VCaP (cell line): ENCODE measurements around the gene ABCG8.
A peak's percentile ranks its signal among the peaks of the same experiment; 100 is the strongest.
"Not testable (repeated sequence)": the region's sequence is repeated elsewhere in the genome, so short reads cannot be mapped to it uniquely, and the experiment has no call there.

ENCODE experiments used
- H3K27ac ChIP-seq: fragments of 450-650 bp; 2 replicates; pipeline ENCODE4 v1.5.1; 2017
- TF ChIP-seq, protein P1 (sequence below): fragments of 450-650 bp; conservative IDR thresholded peaks from 2 replicates; pipeline ENCODE4 v1.5.1; 2017; ENCODE audit warnings: mild to moderate bottlenecking, moderate library complexity

Gene ABCG8

GRCh38 chr2:43898134-43898837, 59.5 kb downstream of the ABCG8 start:
- H3K27ac ChIP-seq = peak overlapping the region; percentile 73
- TF ChIP-seq, protein P1, sequence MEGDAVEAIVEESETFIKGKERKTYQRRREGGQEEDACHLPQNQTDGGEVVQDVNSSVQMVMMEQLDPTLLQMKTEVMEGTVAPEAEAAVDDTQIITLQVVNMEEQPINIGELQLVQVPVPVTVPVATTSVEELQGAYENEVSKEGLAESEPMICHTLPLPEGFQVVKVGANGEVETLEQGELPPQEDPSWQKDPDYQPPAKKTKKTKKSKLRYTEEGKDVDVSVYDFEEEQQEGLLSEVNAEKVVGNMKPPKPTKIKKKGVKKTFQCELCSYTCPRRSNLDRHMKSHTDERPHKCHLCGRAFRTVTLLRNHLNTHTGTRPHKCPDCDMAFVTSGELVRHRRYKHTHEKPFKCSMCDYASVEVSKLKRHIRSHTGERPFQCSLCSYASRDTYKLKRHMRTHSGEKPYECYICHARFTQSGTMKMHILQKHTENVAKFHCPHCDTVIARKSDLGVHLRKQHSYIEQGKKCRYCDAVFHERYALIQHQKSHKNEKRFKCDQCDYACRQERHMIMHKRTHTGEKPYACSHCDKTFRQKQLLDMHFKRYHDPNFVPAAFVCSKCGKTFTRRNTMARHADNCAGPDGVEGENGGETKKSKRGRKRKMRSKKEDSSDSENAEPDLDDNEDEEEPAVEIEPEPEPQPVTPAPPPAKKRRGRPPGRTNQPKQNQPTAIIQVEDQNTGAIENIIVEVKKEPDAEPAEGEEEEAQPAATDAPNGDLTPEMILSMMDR = peak; percentile 79

GRCh38 chr2:43898838-43899346, 60.1 kb downstream of the ABCG8 start:
- TF ChIP-seq, protein P1 = no peak
- H3K27ac ChIP-seq = peak overlapping the region; percentile 73

DNA sequence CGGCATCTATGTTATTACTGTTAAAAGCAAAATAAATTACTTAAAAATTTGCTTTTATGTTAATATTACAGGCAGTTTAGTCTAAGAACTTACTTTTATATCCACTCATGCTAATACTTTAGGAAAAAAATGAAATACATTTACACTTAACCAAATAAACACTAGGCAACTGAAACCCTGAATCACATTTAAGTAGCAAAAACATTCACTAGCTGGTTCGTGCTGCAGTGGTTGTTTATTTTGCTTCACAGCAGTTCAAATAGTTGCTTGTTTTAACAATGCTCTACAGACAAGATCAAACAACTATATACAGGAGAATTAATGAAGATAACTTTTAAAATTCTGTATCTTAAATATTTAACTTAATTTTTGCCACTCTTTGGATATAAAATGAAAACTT, 60.8 kb downstream of the ABCG8 start:
- H3K27ac ChIP-seq = peak overlapping the region; percentile 73
- TF ChIP-seq, protein P1 = no peak

DNA sequence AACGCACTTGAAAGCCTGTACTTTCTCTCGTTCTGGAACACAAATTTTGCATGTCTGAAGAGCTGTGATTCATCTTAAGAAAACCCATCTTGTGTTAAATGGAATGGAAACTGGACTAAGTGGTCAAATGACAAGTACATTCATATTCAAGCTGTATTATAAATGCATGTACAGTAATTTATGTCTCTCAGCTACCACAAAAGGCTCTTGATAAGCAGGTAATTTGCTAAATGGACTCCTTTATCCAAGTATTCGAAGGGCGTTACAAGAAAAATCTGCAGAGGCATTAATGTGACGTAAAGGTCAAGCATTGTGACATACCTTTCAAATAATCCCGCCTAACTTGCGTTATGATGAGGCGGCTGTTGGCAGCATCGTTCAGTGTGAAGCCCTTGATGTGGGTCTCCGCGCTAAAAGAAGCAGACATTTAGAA, 66.6 kb downstream of the ABCG8 start:
- H3K27ac ChIP-seq = no peak overlapping the region
- TF ChIP-seq, protein P1 = no peak

DNA sequence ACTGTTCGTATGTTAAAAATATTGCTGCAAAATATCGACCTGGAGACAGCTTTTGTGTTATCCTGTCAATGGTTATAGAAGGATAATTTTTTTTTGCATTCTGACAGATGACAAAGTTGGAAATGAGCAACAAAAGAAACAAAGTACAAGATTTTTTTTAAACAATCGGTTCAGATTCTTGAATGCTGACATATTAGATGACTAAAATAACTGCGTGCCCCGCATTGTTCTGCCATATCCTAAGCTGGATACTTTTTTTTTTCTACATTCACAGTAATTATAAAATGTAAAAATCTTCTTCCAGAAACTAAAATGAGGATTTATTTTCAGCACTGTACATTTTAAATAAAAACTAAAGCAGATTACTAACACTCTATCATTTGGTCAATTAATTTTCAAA, 67.1 kb downstream of the ABCG8 start:
- no peak overlapping the region for H3K27ac ChIP-seq
- TF ChIP-seq, protein P1 = no peak

DNA sequence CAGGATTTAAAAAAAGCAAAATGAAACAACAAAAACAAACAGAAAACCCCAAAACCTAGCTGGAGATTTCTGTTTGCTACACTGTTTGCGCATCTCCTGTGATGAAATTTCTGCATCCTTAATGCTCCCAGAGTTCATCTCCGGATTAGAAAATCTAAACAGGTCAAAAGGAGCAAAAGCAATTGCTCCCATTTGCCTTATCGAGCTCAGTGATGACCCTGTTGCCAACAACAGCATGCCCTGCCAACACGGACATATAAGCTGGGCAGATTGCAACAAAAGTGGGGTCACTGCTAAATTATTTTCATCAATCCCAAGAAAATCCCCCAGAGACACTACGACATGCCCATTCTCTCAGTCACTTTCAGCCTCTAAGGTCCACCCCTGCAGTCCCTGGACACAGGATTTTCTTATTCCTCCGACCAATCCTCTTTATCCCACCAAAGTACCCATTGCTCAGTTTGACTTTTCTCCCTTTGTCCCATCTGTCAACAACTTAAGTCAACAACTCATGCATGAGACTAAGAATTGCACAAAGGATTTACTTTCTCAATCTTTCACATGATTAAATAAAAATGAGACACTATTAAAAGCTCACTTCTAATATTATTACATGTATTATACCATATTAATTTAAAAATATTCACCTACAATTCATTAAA, 67.8 kb downstream of the ABCG8 start:
- no peak overlapping the region for H3K27ac ChIP-seq
- TF ChIP-seq, protein P1 = no peak

- not testable (repeated sequence) for H3K27ac ChIP-seq
Observed at GRCh38 chr2:43911136-43911790, 72.5 kb downstream of the ABCG8 start.

DNA sequence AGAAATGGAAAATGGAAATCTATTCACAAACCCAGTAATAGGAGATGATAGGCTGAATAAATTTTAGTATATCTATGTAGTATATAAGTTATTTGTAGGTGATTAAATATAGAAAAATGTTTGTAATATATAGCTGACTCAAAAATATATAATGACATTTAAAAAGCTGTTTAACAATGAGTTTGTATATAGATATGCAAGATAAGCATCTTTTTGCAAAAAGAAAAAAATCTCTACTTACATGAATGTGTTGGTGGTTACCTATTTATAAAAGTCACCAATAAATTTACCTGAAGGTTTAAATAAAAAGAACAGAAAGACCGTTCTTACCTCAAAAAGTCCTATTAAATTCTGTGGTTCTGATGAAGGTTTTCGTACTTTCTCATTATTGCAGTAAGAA, 85.7 kb downstream of the ABCG8 start:
- TF ChIP-seq, protein P1 = no peak
- no peak overlapping the region for H3K27ac ChIP-seq
